Measurements from ENCODE around the gene MED12L.

DNA sequence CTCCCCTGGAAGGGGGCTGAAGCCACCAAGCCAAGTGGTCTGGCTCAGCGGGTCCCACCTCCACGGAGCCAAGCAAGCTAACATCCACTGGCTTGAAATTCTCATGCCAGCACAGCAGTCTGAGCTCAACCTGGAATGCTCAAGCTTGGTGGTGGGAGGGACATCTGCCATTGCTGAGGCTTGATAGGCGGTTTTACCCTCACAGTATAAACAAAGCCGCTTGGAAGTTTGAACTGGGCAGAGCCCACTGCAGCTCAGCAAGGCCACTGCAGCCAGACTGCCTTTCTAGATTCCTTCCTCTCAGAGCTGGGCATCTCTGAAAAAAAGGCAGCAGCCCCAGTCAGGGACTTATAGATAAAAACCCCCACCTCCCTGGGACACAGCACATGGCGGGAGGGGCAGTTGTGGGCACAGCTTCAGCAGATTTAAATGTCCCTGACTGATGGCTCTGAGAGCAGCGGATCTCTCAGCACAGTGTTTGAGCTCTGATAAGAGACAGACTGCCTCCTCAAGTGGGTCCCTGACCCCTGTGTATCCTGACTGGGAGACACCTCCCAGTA, 398.6 kb downstream of the MED12L start:
- TF ChIP-seq, protein P1, sequence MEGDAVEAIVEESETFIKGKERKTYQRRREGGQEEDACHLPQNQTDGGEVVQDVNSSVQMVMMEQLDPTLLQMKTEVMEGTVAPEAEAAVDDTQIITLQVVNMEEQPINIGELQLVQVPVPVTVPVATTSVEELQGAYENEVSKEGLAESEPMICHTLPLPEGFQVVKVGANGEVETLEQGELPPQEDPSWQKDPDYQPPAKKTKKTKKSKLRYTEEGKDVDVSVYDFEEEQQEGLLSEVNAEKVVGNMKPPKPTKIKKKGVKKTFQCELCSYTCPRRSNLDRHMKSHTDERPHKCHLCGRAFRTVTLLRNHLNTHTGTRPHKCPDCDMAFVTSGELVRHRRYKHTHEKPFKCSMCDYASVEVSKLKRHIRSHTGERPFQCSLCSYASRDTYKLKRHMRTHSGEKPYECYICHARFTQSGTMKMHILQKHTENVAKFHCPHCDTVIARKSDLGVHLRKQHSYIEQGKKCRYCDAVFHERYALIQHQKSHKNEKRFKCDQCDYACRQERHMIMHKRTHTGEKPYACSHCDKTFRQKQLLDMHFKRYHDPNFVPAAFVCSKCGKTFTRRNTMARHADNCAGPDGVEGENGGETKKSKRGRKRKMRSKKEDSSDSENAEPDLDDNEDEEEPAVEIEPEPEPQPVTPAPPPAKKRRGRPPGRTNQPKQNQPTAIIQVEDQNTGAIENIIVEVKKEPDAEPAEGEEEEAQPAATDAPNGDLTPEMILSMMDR (IDR thresholded peaks at IDR 0.05) = no peak
- no peak for TF ChIP-seq POLR2AphosphoS5 (IDR thresholded peaks at IDR 0.05)

Measured in breast epithelium (tissue), 3 donors.